D721Med (cell line): ENCODE results near the gene PDS5A.

Source experiments
- DNase-seq: peaks from one replicate; pipeline ENCODE4 v3.0.0; 2011; ENCODE audit warnings: low spot score; ENCODE audit not compliant: insufficient read length
- FAIRE-seq: peaks from 2 replicates; lab custom pipeline; 2011; peaks lifted over from hg19 to GRCh38; lab: Jason Lieb, UNC
- CTCF ChIP-seq: IDR thresholded peaks from 2 replicates; pipeline ENCODE4 v1.5.1; 2012; ENCODE audit warnings: mild to moderate bottlenecking, control low read depth; ENCODE audit not compliant: insufficient read depth; ENCODE audit errors: missing control alignments

The PDS5A gene

GRCh38 chr4:39877971-39878370, 99.7 kb downstream of the PDS5A start:
- FAIRE-seq = no peak
- no peak for TF ChIP-seq CTCF
- DNase-seq = no peak

GRCh38 chr4:39873823-39874222, 103.9 kb downstream of the PDS5A start:
- DNase-seq (no peak), FAIRE-seq (no peak)
- no peak for TF ChIP-seq CTCF

- TF ChIP-seq CTCF = no peak
- FAIRE-seq = no peak
- DNase-seq = no peak
These were observed 112.4 kb downstream of the PDS5A start for GRCh38 chr4:39865280-39865679.

GRCh38 chr4:39864391-39864790, 113.3 kb downstream of the PDS5A start:
- no peak for FAIRE-seq
- no peak for TF ChIP-seq CTCF
- DNase-seq = no peak

GRCh38 chr4:39860804-39861203, 116.9 kb downstream of the PDS5A start:
- FAIRE-seq (no peak), DNase-seq (no peak)
- no peak for TF ChIP-seq CTCF

GRCh38 chr4:39855909-39856512, 121.7 kb downstream of the PDS5A start:
- FAIRE-seq (no peak), DNase-seq (no peak)
- TF ChIP-seq CTCF = no peak

GRCh38 chr4:39852636-39853035, 125.1 kb downstream of the PDS5A start:
- no peak for DNase-seq
- no peak for TF ChIP-seq CTCF
- peak; percentile 55 for FAIRE-seq
